NOMO-1 treated with dmso at 0.1 percent for 144 hours (cell line): ENCODE measurements around the gene SLC29A1.

Experiments
- DNase-seq: peaks from one replicate; lab custom pipeline; 2025; ENCODE audit not compliant: unreplicated experiment; lab: John Stamatoyannopoulos, UW

SLC29A1 gene

DNA sequence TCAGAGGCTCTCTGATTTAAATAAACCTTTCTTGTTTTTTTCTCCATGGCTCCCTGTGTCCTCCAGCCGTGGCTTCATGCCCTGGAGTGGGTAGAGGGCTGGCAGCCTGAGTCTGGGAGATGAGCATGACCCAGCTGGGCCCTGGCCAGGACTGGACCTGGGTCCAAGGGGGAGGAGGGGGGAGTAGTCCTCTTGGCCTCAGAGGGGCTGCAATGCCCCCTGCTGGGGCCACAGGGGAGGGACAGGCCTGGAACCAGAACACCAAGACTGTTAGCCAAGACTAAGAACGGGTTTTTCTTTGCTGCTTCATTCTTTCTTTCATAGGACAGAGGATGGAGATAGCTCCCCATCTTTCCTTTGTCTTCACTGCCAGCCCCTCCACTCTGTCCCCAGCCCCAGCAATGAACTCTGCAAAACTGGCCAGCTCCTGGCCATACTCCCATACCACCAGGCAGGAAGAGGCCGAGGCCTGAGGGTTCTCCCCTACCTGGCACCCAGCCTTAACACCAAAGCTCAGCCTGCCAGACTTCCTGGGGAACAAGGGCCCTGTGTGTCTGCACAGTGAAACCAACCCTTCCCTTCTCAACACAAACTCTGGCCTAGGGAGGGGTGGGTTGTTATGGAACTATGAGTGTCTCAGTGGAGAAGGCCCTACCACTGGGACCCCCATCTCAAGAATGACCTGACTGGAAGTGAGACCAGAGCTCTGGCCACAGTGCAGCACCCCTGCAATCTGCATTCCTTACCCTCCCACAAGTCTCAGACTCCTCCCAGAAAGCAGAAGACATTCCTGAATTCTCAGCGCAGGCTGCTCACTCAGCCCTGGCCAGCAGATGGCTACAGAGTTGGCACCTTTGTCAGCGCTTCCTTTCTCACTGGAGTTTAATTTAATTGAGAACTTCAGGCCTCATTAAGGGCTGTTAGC, 11.0 kb downstream of the SLC29A1 start:
- no peak for DNase-seq

- no peak for DNase-seq
These were observed 11.9 kb downstream of the SLC29A1 start for GRCh38 chr6:44235269-44235668.

DNA sequence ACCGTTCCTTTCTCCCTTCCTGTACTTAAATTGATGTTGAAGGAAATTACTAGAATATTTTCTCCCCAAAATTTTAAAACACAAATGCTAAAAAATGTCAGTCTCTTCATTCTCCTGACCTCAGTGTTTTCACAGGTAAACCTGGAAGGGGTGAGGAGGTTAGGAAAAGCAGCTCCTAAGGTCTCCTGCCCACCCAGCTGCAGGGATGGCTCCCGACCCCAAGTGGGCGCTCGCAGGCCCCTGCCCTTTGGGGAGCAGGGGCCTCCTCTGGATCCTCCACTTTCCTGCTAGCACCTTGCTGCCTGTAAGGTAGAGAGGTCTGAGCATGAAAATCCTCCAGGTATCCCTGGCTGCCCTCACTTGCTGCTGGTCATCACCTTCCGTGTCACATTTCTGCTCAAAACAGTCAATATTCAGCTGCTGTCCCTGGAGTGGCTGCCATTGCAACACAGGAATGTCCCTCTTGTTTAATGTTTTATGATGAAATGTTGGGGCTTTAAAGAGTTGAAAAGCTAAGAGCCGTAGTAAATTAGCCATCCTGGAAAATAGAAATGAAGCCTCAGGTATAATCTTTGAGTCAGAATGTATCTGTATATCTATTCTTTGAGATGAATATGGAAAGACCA, 12.6 kb downstream of the SLC29A1 start:
- DNase-seq = no peak

DNA sequence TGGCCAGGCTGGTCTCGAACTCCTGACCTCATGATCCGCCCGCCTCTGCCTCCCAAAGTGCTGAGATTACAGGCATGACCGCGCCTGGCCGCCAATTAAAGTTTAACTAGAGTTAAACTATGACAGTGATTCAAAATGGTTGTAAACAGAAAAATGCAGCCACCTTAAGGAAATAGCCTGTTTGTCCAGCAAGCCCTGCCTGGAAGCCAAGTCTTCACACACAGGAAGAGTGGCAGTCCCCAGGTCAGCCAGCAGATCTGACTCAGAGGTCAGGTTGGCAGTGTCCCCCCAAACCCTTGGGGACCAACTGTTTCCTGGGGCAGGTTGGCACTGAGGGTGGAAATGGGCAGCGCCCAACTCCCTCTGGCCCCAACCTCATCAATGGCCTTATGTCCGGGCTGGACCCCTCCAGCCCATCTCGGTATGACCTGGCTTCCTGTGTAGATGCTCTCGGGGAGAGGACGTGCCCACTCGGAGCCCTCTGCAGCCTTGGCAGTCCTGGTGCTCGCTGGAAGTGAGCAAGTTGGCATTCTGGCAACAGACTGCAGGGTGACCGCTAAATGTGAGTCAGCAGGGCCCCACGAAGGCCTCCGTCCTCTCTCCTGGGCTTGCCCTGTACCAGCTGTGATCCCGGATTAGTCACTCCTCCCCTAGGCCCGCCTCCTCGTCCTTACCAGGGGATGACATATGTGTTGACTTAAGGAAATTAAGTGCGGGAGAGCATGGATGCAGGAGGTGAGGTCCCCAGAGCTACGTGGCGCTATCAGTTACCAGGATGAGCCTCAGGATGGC, 13.8 kb downstream of the SLC29A1 start:
- peak; percentile 81 for DNase-seq

GRCh38 chr6:44237813-44238433, 14.5 kb downstream of the SLC29A1 start:
- peak; percentile 43 for DNase-seq

DNA sequence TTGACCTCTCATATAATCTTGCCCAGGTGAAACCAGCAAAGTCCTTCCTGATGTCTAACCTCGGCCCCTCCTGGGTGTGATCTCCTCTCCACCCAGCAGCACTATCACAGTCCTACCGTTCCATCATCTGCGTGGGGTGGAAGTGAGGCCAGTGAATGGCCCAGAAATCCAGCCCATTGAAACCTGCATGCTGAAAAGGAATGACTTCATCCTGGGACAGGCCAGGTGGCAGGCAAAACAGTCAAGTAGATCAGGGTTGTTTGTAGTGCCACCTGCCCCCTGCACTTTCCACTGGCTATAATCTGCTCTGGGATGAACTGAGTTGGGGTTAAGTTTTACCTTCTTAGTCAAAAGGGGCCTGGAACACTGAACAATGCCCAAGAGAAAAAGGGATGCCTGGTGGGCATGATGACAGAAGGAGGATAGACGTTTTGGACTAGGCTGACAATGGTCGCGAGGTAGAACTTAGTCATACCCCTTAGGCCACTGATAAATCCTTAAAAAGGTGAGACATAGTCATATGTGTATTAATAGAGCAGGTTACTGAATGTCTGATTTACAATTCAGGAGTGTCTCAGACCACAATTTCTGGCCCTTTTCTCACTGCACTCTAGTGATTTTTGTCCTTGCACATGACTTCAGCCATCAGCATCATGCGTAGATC, 15.4 kb downstream of the SLC29A1 start:
- no peak for DNase-seq

DNA sequence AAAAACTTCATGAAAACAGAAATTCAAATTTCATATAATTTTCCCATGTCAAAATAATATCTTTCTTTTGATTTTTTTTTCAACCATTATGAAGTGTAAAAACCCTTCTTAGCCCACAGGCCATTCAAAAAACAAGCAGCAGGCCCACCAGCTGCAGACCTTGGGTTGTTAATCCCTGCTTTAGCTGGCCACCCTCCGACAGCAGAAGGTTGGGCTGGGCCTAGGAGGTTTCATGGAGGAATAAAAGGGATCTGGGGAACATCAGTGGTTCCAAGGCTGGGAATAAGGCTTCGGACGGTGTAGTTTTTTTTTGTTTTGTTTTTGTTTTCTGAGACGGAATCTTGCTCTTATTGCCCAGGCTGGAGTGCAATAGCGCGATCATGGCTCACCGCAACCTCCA, 19.9 kb downstream of the SLC29A1 start:
- DNase-seq = no peak

DNA sequence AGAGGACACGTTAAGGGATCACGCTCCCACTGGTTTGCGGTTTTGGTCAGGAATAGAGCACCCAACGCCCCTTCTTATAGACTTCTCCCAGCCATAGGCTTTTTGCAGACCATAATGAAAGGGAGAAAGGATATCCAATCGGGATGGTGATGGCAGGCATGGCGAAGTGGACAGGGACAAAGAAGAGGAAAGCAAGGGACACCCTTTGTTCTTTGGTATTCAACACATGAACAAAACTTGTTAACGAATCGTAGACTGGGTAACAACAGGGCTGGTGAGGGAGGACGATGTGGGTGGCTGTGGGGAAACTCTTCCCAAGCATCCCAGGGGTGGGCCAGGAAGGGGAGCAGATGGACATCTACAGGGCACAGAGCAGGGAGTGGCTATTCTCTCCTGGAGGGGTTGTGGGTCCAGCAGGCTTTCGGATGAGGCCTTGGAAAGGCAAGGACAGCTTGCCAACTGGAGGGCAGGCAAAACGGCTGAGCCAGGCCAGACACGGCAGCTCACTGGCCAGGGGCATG, 22.1 kb downstream of the SLC29A1 start:
- DNase-seq = no peak

DNA sequence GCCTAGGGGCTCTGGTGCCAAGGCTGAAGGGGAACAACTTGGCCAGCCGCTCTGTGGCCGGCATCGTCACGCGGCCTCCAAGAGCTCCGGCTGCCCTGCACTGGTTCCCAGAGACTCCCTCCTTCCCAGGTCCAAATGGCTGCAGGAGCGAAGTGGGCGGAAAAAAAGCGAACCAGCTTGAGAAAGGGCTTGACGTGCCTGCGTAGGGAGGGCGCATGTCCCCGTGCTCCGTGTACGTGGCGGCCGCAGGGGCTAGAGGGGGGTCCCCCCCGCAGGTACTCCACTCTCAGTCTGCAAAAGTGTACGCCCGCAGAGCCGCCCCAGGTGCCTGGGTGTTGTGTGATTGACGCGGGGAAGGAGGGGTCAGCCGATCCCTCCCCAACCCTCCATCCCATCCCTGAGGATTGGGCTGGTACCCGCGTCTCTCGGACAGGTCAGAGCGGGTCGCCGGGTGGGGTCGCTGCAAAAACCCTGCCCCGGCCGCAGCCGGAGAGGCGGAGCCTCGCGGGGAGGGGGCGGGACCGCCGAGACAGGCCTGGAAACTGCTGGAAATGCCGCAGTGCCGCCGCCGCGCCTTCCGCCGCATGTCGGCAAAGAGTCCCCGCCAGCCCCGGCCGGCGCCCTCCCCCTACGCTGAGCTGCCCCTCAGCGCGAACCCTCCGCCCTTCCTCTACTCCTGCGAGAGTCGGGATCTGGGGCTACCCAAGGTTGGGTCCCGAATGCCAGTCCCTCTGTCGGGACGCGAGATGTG, 22.7 kb downstream of the SLC29A1 start:
- DNase-seq = peak; percentile 71

- DNase-seq = peak; percentile 96
These were observed 23.4 kb downstream of the SLC29A1 start, which contains the start of gene HSP90AB1 for GRCh38 chr6:44246663-44247337. TSS of gene HSP90AB1 (plus strand) at chr6:44247101. CDS start at chr6:44248630, 1,529 bp downstream.

- DNase-seq = peak; percentile 44
These were observed 24.2 kb downstream of the SLC29A1 start for GRCh38 chr6:44247338-44248302.

DNA sequence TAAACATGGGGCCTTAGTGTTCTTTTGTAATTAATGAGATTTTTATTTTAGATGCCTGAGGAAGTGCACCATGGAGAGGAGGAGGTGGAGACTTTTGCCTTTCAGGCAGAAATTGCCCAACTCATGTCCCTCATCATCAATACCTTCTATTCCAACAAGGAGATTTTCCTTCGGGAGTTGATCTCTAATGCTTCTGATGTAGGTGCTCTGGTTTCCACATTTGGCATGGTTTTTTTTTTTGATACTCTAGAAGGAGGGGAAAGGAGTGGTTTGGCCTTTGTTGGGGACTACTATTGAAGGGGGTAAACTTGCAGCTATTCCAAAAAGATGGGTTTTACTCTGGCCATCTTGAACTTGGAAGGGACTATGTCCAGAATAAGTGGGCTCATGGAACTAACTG, 25.2 kb downstream of the SLC29A1 start:
- no peak for DNase-seq

GRCh38 chr6:44249082-44249748, 25.8 kb downstream of the SLC29A1 start:
- no peak for DNase-seq

GRCh38 chr6:44250067-44250717, 26.8 kb downstream of the SLC29A1 start:
- DNase-seq = no peak

- DNase-seq = no peak
These were observed 27.3 kb downstream of the SLC29A1 start for GRCh38 chr6:44250718-44251123.

DNA sequence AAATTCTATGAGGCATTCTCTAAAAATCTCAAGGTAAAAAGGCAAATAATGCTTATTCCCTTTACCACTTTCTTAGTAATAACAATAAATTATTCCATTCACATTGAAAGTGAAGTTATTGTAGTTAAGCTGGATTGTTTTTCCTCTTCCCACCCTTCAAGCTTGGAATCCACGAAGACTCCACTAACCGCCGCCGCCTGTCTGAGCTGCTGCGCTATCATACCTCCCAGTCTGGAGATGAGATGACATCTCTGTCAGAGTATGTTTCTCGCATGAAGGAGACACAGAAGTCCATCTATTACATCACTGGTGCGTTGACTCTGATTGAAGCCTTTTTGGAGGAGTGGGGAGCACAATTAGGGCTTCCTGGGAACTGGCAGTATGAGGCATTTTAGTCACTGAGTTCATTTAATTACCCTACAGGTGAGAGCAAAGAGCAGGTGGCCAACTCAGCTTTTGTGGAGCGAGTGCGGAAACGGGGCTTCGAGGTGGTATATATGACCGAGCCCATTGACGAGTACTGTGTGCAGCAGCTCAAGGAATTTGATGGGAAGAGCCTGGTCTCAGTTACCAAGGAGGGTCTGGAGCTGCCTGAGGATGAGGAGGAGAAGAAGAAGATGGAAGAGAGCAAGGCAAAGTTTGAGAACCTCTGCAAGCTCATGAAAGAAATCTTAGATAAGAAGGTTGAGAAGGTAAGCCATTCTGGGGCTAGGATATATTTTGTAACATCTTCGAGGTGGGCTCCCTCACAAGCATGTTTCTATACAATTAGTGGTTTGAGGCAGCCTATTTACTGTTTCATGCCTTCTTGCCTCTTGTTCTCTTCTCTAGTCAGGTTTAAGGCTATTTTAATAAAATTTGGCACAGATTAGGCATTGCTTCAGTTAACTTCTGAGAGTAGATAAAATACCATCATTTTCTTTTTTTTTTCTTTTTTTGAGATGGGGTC, 28.5 kb downstream of the SLC29A1 start:
- no peak for DNase-seq
